SU-DHL-6 (cell line): Measurements from ENCODE around the gene HSDL2.

Experiments
- EZH2phosphoT487 ChIP-seq: fragments of 200-600 bp; sonication (generic), shearing (Covaris generic); conservative IDR thresholded peaks from 2 replicates; pipeline ENCODE4 v1.6.1; 2018; ENCODE audit warnings: mild to moderate bottlenecking, antibody characterized with exemption, low read length, moderate library complexity, mixed read lengths
- TF ChIP-seq, protein P1 (sequence below): fragments of 200-600 bp; sonication (generic); IDR thresholded peaks from one replicate; pipeline ENCODE4 v1.5.1; 2017; ENCODE audit warnings: antibody characterized with exemption, mild to moderate bottlenecking, low read length, moderate library complexity; ENCODE audit not compliant: insufficient read depth, poor library complexity, severe bottlenecking

DNA sequence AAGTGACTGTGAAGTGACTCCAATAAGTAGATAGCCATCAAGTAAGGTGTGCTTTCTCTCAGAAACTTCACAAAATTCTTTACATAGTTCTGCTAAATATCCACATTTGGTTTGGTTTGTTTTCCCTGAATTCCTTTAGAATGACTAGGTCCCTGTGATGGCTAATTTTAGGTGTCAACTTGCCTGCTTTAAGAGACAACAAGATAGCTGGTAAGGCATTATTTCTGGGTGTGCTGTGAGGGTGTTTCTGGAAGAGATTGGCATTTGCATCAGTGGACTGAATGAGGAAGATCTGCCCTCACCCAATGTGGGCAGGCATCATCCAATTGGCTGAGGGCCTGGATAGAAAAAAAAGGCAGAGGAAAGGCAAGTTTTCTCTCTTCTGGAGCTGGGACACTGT, 38.2 kb upstream of the HSDL2 start:
- TF ChIP-seq, protein P1, sequence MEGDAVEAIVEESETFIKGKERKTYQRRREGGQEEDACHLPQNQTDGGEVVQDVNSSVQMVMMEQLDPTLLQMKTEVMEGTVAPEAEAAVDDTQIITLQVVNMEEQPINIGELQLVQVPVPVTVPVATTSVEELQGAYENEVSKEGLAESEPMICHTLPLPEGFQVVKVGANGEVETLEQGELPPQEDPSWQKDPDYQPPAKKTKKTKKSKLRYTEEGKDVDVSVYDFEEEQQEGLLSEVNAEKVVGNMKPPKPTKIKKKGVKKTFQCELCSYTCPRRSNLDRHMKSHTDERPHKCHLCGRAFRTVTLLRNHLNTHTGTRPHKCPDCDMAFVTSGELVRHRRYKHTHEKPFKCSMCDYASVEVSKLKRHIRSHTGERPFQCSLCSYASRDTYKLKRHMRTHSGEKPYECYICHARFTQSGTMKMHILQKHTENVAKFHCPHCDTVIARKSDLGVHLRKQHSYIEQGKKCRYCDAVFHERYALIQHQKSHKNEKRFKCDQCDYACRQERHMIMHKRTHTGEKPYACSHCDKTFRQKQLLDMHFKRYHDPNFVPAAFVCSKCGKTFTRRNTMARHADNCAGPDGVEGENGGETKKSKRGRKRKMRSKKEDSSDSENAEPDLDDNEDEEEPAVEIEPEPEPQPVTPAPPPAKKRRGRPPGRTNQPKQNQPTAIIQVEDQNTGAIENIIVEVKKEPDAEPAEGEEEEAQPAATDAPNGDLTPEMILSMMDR: no peak
- no peak for TF ChIP-seq EZH2phosphoT487
